Heart right ventricle (tissue), 16 donors: ENCODE measurements around the gene SVEP1. TPM values are rescaled to one million over a fixed set of nuclear protein-coding genes. Genes with fewer than 3 reads are reported as not detected.

Source experiments
- ATAC-seq, 8 donors: fragments of 200-7000 bp; cut with Tn5 transposase; one replicate each; pipeline ENCODE4 v1.9.1; 2020; ENCODE audit warnings: mild to moderate bottlenecking in 8 of 8, moderate library complexity in 8 of 8, moderate number of reproducible peaks in 1 of 8
- DNase-seq, 2 donors: peaks; one replicate each; pipeline ENCODE4 v3.0.0-alpha.2; 2020
- H3K27ac ChIP-seq, 10 donors: fragments of 200-600 bp; sonication (generic) in 2 of 10; one replicate each; pipeline versions ENCODE4 v1.5.0 to v1.8.0; 2020 to 2022; ENCODE audit warnings: mild to moderate bottlenecking in 3 of 10
- H3K27me3 ChIP-seq, 7 donors: fragments of 200-600 bp; one replicate each; pipeline ENCODE4 v1.8.0; 2021 to 2022; ENCODE audit warnings: mild to moderate bottlenecking in 2 of 7
- H3K36me3 ChIP-seq, 9 donors: fragments of 200-600 bp; sonication (generic) in 1 of 9; one replicate each; pipeline versions ENCODE4 v1.5.0 to v1.8.0; 2020 to 2022; ENCODE audit warnings: mild to moderate bottlenecking in 2 of 9
- H3K4me1 ChIP-seq, 9 donors: fragments of 200-600 bp; sonication (generic) in 1 of 9; one replicate each; pipeline versions ENCODE4 v1.5.0 to v1.8.0; 2020 to 2022; ENCODE audit warnings: mild to moderate bottlenecking in 4 of 9
- H3K4me3 ChIP-seq, 10 donors: fragments of 200-600 bp; sonication (generic) in 2 of 10; one replicate each; pipeline versions ENCODE4 v1.5.0 to v1.8.0; 2020 to 2022; ENCODE audit warnings: mild to moderate bottlenecking in 7 of 10, moderate library complexity in 2 of 10
- H3K9me3 ChIP-seq, 11 donors: fragments of 200-600 bp in 10 of 11; sonication (generic) in 2 of 11; one replicate each; pipeline versions ENCODE4 v1.5.0 to v1.8.0; 2013 to 2022; ENCODE audit warnings: mild to moderate bottlenecking in 2 of 11, control low read depth in 1 of 11, moderate library complexity in 1 of 11
- CTCF ChIP-seq, 9 donors: fragments of 200-600 bp; sonication (generic) in 2 of 9; IDR thresholded peaks; one replicate each; pipeline versions ENCODE4 v1.5.0 to v1.8.0; 2021 to 2022; ENCODE audit warnings: antibody characterized with exemption in 9 of 9, mild to moderate bottlenecking in 5 of 9, moderate library complexity in 1 of 9
- WGBS, 2 donors: extraction: QIAGEN DNeasy Blood & Tissue Kit; methylation state at CpG; one replicate each; pipeline ENCODE4 v1.1.7; 2013; ENCODE audit warnings: inconsistent platforms in 1 of 2; 5-methylcytosine and 5-hydroxymethylcytosine counted together
- intact Hi-C, 10 donors: fragments of 100-400 bp; cut with DNase I; formaldehyde crosslinking; loops; one replicate each; pipeline versions ENCODE4 v1.11.1 to v1.14.2; 2022
- polyA plus RNA-seq, 2 donors: library from polyadenylated mRNA; stranded (reverse); fragments of 200-250 nt; gene quantifications; one replicate each; pipeline ENCODE4 v1.2.3, GENCODE V29; 2013
- total RNA-seq, 10 donors: library from RNA; stranded (reverse); fragmentation: NEBNext Ultra II Directional in 3 of 10; extraction: Animal tissue kit (Norgen Biotek cat#: 25700) in 3 of 10; gene quantifications; one replicate each; pipeline versions ENCODE4 v1.2.1 to v1.2.4, GENCODE V29; 2021 to 2023
- donor health status: Arrhythmogenic right ventricular cardiomyopathy.
- donor health status: ischemic (EF 13 %, LVEDD 7.1; RV severe dilation, severe dysfunction).
- donor health status: healthy with polysubstance abuse.
- donor health status: DM: no; HTN: yes; CAD: no.
- donor health status: DM: no; HTN: no; CAD: no.
- donor health status: ischemic (EF 25% LVEDD 6.9; RV normal size, moderate dysfunction).
- donor health status: ischemic (EF 25% LVEDD 5.7; RV mildly dilated, moderate dysfunction).
- donor health status: healthy.
- donor health status: DM: yes; HTN: yes; CAD: no.
- donor health status: Ischemic cardiomyopathy.
- donor health status: ischemic (EF 35%, LVEDD 5.7; RV mildly dilated, moderate dysfunction).
- donor health status: nonischemic (EF 11% LVEDD 7.7; RV severe dilation, severe dysfunction).
- donor health status: DM: yes; HTN: yes; CAD: no.
- donor health status: PGD.
- donor health status: ischemic (EF 29% LVEDD 5.4; RV normal size, mild dysfunction).
- donor health status: nonischemic (EF 23%, LVEDD 6.1; RV moderate dilation, normal function).

Gene SVEP1
- total and polyA plus RNA-seq, 12 donors = 0.66 to 16.4 (median 6.3) TPM

- Histone ChIP-seq H3K4me1 (no peaks in the 10 kb centered on the region), H3K36me3 (peaks cover 0 to 38% (median 0%) of the 10 kb centered on the region in 9 donors), H3K4me3 (no peak overlapping the region), H3K27me3 (peaks cover 0 to 5% (median 0%) of the 10 kb centered on the region in 7 donors), H3K27ac (no peak overlapping the region), H3K9me3 (no peaks in the 10 kb centered on the region)
- DNase-seq = no peak
- WGBS, 2 donors = 86 to 94% methylated on average over 6 of the region's 6 CpGs
- TF ChIP-seq CTCF (IDR thresholded peaks at IDR 0.05) = no peak
- intact Hi-C loops = no loop called here
- no peak for ATAC-seq
Observed at GRCh38 chr9:110383491-110383890, 196.1 kb downstream of the SVEP1 start.

DNA sequence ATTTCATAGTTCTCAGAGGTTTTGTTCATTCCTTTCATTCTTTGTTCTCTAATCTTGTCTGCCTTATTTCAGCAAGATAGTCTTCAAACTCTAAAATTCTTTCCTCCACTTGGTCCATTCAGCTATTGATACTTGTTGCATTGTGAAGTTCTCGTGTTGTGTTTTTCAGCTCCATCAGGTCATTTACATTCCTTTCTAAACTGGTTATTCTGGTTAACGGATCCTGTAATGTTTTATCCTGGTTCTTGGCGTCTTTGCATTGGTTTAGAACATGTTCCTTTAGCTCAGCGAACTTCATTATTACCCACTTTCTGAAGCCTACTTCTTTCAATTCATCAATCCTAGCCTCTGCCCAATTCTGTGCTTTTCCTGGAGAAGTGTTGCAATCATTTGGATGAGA is 196.8 kb downstream of the SVEP1 start:
- WGBS, 2 donors = 91 to 97% methylated on average over 4 of the region's 4 CpGs
- ATAC-seq (no peak), DNase-seq (no peak)
- no peaks in the 10 kb centered on the region for H3K4me1 ChIP-seq
- H3K9me3 ChIP-seq = no peaks in the 10 kb centered on the region
- peaks cover 0 to 5% (median 0%) of the 10 kb centered on the region in 7 donors for H3K27me3 ChIP-seq
- no peak overlapping the region for H3K27ac ChIP-seq
- intact Hi-C loops = no loop called here
- H3K36me3 ChIP-seq = peaks cover 0 to 37% (median 0%) of the 10 kb centered on the region in 9 donors
- no peak for TF ChIP-seq CTCF (IDR thresholded peaks at IDR 0.05)
- H3K4me3 ChIP-seq = no peak overlapping the region

GRCh38 chr9:110371411-110372007 is 208.0 kb downstream of the SVEP1 start:
- Histone ChIP-seq H3K27me3 (peaks cover 0 to 7% (median 4%) of the 10 kb centered on the region in 7 donors), H3K27ac (no peak overlapping the region)
- no peak for ATAC-seq

DNA sequence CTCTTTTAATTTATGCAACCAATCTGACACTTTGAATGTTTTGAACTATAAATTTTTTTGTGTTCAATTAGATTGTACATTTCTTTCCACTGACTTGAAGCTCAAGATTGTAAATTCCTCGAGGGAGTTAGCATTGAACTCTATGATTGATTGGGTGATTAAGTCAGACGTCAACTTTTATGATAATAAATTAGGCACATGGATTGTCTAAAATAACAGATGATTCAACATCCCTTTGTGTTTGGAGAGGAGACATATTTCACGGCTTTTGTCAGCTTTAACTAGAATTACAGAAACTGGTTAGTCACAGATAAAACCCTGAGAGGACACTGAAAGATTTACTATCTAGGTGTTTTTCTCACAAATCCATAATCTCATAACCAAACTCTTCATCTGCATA is 209.2 kb downstream of the SVEP1 start:
- peaks cover 0 to 10% (median 0%) of the 10 kb centered on the region in 9 donors for H3K36me3 ChIP-seq
- TF ChIP-seq CTCF (IDR thresholded peaks at IDR 0.05) = no peak
- no peaks in the 10 kb centered on the region for H3K4me1 ChIP-seq
- no peak overlapping the region for H3K27ac ChIP-seq
- no peak overlapping the region for H3K4me3 ChIP-seq
- no peaks in the 10 kb centered on the region for H3K9me3 ChIP-seq
- intact Hi-C loops = no loop called here
- no peak for ATAC-seq
- H3K27me3 ChIP-seq = peaks cover 0 to 7% (median 0%) of the 10 kb centered on the region in 7 donors
- DNase-seq = no peak
- 52 to 54% methylated on average over 3 of the region's 3 CpGs for WGBS, 2 donors

More at GRCh38 chr9:110371411-110372007, 208.0 kb downstream of the SVEP1 start:
- Histone ChIP-seq H3K9me3 (no peaks in the 10 kb centered on the region), H3K4me1 (no peaks in the 10 kb centered on the region), H3K4me3 (no peak overlapping the region), H3K36me3 (peaks cover 0 to 15% (median 0%) of the 10 kb centered on the region in 9 donors)
- WGBS, 2 donors = 37 to 41% methylated on average over 6 of the region's 6 CpGs
- no peak for DNase-seq
- intact Hi-C loops = no loop called here
- TF ChIP-seq CTCF (IDR thresholded peaks at IDR 0.05) = no peak
